WTC11 (cell line): ENCODE data around the gene NTN3. TPM values are rescaled to one million over a fixed set of nuclear protein-coding genes. Genes with fewer than 3 reads are reported as not detected.

Source experiments
- ATAC-seq: fragments of 200-7000 bp; cut with Tn5 transposase; 2 replicates; pipeline ENCODE4 v1.10.0; 2021; ENCODE audit warnings: mild to moderate bottlenecking, moderate library complexity
- CTCF ChIA-PET: fragments of 300-600 bp; sonication (Branson Sonifier 250); formaldehyde crosslinking; loops from one replicate; lab custom pipeline; 2021; ENCODE audit warnings: antibody characterized with exemption; lab: Charles Lee
- POLR2A ChIA-PET: fragments of 350-600 bp; sonication (Branson Sonifier 250); formaldehyde crosslinking; loops from one replicate; lab custom pipeline; 2021; ENCODE audit warnings: antibody characterized with exemption; lab: Charles Lee
- DNase-seq: peaks from one replicate; pipeline ENCODE4 v3.0.0; 2021; ENCODE audit warnings: low spot score
- H3K27ac Mint-ChIP-seq: 2 replicates; pipeline ENCODE4 v1.8.0; 2021; ENCODE audit warnings: mixed read lengths
- H3K27me3 Mint-ChIP-seq: 2 replicates; pipeline ENCODE4 v1.8.0; 2021; ENCODE audit warnings: low read depth, mild to moderate bottlenecking, moderate library complexity, mixed read lengths
- H3K36me3 Mint-ChIP-seq: 2 replicates; pipeline ENCODE4 v1.8.0; 2021; ENCODE audit warnings: mixed read lengths
- H3K4me1 Mint-ChIP-seq: 2 replicates; pipeline ENCODE4 v1.8.0; 2022; ENCODE audit warnings: mixed read lengths
- H3K4me3 Mint-ChIP-seq: 2 replicates; pipeline ENCODE4 v1.8.0; 2021; ENCODE audit warnings: mild to moderate bottlenecking, moderate library complexity, mixed read lengths
- H3K9me3 Mint-ChIP-seq: 2 replicates; pipeline ENCODE4 v1.8.0; 2021; ENCODE audit warnings: mixed read lengths
- ATF6 ChIP-seq: sonication (generic); formaldehyde crosslinking; IDR thresholded peaks from 2 replicates; pipeline ENCODE4 v1.8.1; 2023; ENCODE audit warnings: mild to moderate bottlenecking, missing genetic modification reagents
- E2F1 ChIP-seq: sonication (generic); formaldehyde crosslinking; IDR thresholded peaks from 2 replicates; pipeline ENCODE4 v1.8.0; 2022; ENCODE audit warnings: mild to moderate bottlenecking, missing genetic modification reagents
- E2F5 ChIP-seq: sonication (generic); formaldehyde crosslinking; IDR thresholded peaks from 2 replicates; pipeline ENCODE4 v1.8.1; 2022; ENCODE audit warnings: mild to moderate bottlenecking, moderate library complexity, missing genetic modification reagents
- ERG ChIP-seq: fragments of 250-450 bp; sonication (Bioruptor Pico); IDR thresholded peaks from 2 replicates; pipeline ENCODE4 v1.8.0; 2021; ENCODE audit warnings: mild to moderate bottlenecking
- FOXP1 ChIP-seq: sonication (generic); formaldehyde crosslinking; IDR thresholded peaks from 2 replicates; pipeline ENCODE4 v1.8.0; 2022; ENCODE audit warnings: missing genetic modification reagents, mild to moderate bottlenecking, moderate library complexity, borderline replicate concordance
- GABPB1 ChIP-seq: sonication (generic); formaldehyde crosslinking; IDR thresholded peaks from 2 replicates; pipeline ENCODE4 v1.8.1; 2023; ENCODE audit warnings: mild to moderate bottlenecking, missing genetic modification reagents
- HMGA2 ChIP-seq: fragments of 250-450 bp; sonication (Bioruptor Pico); IDR thresholded peaks from 2 replicates; pipeline ENCODE4 v1.4.0; 2021; ENCODE audit warnings: mild to moderate bottlenecking, moderate library complexity
- IRF1 ChIP-seq: sonication (generic); formaldehyde crosslinking; IDR thresholded peaks from 2 replicates; pipeline ENCODE4 v1.8.0; 2023; ENCODE audit warnings: missing genetic modification reagents
- JUN ChIP-seq: sonication (generic); formaldehyde crosslinking; IDR thresholded peaks from 2 replicates; pipeline ENCODE4 v1.8.0; 2023; ENCODE audit warnings: mild to moderate bottlenecking, missing genetic modification reagents
- KAT7 ChIP-seq: sonication (generic); formaldehyde crosslinking; IDR thresholded peaks from 2 replicates; pipeline ENCODE4 v1.8.1; 2023; ENCODE audit warnings: missing genetic modification reagents, mild to moderate bottlenecking, borderline replicate concordance
- MAX ChIP-seq: sonication (generic); formaldehyde crosslinking; IDR thresholded peaks from 2 replicates; pipeline ENCODE4 v1.8.0; 2022; ENCODE audit warnings: mild to moderate bottlenecking, missing genetic modification reagents
- MLX ChIP-seq: sonication (generic); formaldehyde crosslinking; IDR thresholded peaks from 2 replicates; pipeline ENCODE4 v1.8.1; 2023; ENCODE audit warnings: mild to moderate bottlenecking, missing genetic modification reagents, moderate library complexity
- MYBL2 ChIP-seq: sonication (generic); formaldehyde crosslinking; IDR thresholded peaks from 2 replicates; pipeline ENCODE4 v1.8.1; 2023; ENCODE audit warnings: mild to moderate bottlenecking, moderate library complexity, missing genetic modification reagents
- PRRX2 ChIP-seq: fragments of 250-450 bp; sonication (Bioruptor Pico); IDR thresholded peaks from 2 replicates; pipeline ENCODE4 v1.8.0; 2021; ENCODE audit warnings: mild to moderate bottlenecking
- TCF7 ChIP-seq: sonication (generic); formaldehyde crosslinking; IDR thresholded peaks from 2 replicates; pipeline ENCODE4 v1.8.0; 2022; ENCODE audit warnings: mild to moderate bottlenecking, low read depth, missing genetic modification reagents, moderate library complexity
- TP53 ChIP-seq: sonication (generic); formaldehyde crosslinking; IDR thresholded peaks from 2 replicates; pipeline ENCODE4 v1.8.1; 2023; ENCODE audit warnings: mild to moderate bottlenecking, missing genetic modification reagents
- ZBTB43 ChIP-seq: sonication (generic); formaldehyde crosslinking; IDR thresholded peaks from 2 replicates; pipeline ENCODE4 v1.8.1; 2023; ENCODE audit warnings: mild to moderate bottlenecking, missing genetic modification reagents
- ZNF138 ChIP-seq: sonication (generic); formaldehyde crosslinking; conservative IDR thresholded peaks from 2 replicates; pipeline ENCODE4 v1.8.1; 2022; ENCODE audit warnings: mild to moderate bottlenecking, moderate library complexity, missing genetic modification reagents
- total RNA-seq: library from RNA; stranded (reverse); gene quantifications from 3 replicates; pipeline ENCODE4 v1.2.3, GENCODE V29; 2021

The NTN3 gene
- total RNA-seq, 1 experiment from 2014 or later = 0.92 TPM

- CTCF ChIA-PET = interaction anchor here (1.0 kb wide), 1 partner anchor 249 kb away, joined by 3 read pairs; no protein-coding TSS in a partner anchor
- Mint-ChIP-seq H3K9me3 (no peaks in the 10 kb centered on the region), H3K4me3 (no peak overlapping the region), H3K27ac (no peak overlapping the region), H3K4me1 (no peaks in the 10 kb centered on the region), H3K27me3 (no peaks in the 10 kb centered on the region), H3K36me3 (peaks cover 71% of the 10 kb centered on the region)
- no peak for ATAC-seq
- no peak for DNase-seq
- POLR2A ChIA-PET = no interaction called here
- TF ChIP-seq PRRX2 (CRISPR knock-in tag) = no peak
- no peak for TF ChIP-seq E2F1 (CRISPR knock-in tag)
These were observed 27.5 kb upstream of the NTN3 start for GRCh38 chr16:2443555-2443954.

- CTCF ChIA-PET = no interaction called here
- Mint-ChIP-seq H3K4me3 (no peak overlapping the region), H3K27ac (no peak overlapping the region), H3K9me3 (no peaks in the 10 kb centered on the region), H3K27me3 (no peaks in the 10 kb centered on the region), H3K4me1 (no peaks in the 10 kb centered on the region), H3K36me3 (peaks cover 72% of the 10 kb centered on the region)
- DNase-seq (no peak), ATAC-seq (no peak)
- TF ChIP-seq KAT7 (CRISPR knock-in tag) (no peak), MAX (no peak), MYBL2 (CRISPR knock-in tag) (no peak)
- POLR2A ChIA-PET = no interaction called here
These were observed 23.0 kb upstream of the NTN3 start for GRCh38 chr16:2447920-2448583.

GRCh38 chr16:2449118-2449517 is 22.0 kb upstream of the NTN3 start:
- Mint-ChIP-seq H3K9me3 (no peaks in the 10 kb centered on the region), H3K4me1 (no peaks in the 10 kb centered on the region), H3K4me3 (no peak overlapping the region), H3K27ac (no peak overlapping the region), H3K36me3 (peaks cover 73% of the 10 kb centered on the region), H3K27me3 (no peaks in the 10 kb centered on the region)
- ATAC-seq = no peak
- ChIA-PET CTCF (no interaction called here), POLR2A (no interaction called here)
- no peak for DNase-seq
- TF ChIP-seq IRF1 (CRISPR knock-in tag) (no peak), KAT7 (CRISPR knock-in tag) (no peak), FOXP1 (no peak), ERG (CRISPR knock-in tag) (no peak), HMGA2 (CRISPR knock-in tag) (no peak), ZNF138 (CRISPR knock-in tag) (no peak), TP53 (CRISPR knock-in tag) (no peak), ZBTB43 (CRISPR knock-in tag) (no peak), E2F5 (CRISPR knock-in tag) (no peak), JUN (CRISPR knock-in tag) (no peak), GABPB1 (CRISPR knock-in tag) (no peak), ATF6 (no peak), TCF7 (no peak), MLX (CRISPR knock-in tag) (no peak)
